GM04503 (cell line): Measurements from ENCODE around the gene UNC45A.
A peak's percentile ranks its signal among the peaks of the same experiment; 100 is the strongest.

ENCODE experiments used
- DNase-seq: peaks from one replicate; pipeline ENCODE4 v3.0.0-alpha.2; 2012; ENCODE audit warnings: low read depth

UNC45A gene

GRCh38 chr15:90967206-90967605, 32.1 kb downstream of the UNC45A start:
- no peak for DNase-seq

- no peak for DNase-seq
Observed at GRCh38 chr15:90968434-90968833, 33.3 kb downstream of the UNC45A start.

GRCh38 chr15:90970274-90970673, 35.2 kb downstream of the UNC45A start:
- no peak for DNase-seq

- no peak for DNase-seq
Observed at GRCh38 chr15:90972133-90972532, 37.0 kb downstream of the UNC45A start.

- DNase-seq = no peak
Observed at GRCh38 chr15:90974216-90974615, 39.1 kb downstream of the UNC45A start.

GRCh38 chr15:90979582-90979981, 44.5 kb downstream of the UNC45A start:
- no peak for DNase-seq

- no peak for DNase-seq
Observed at GRCh38 chr15:90981681-90982080, 46.6 kb downstream of the UNC45A start.

- DNase-seq = no peak
Observed at GRCh38 chr15:90982135-90982534, 47.0 kb downstream of the UNC45A start.

- no peak for DNase-seq
Observed at GRCh38 chr15:90986790-90987507, 51.9 kb downstream of the UNC45A start.

GRCh38 chr15:90987561-90988141, 52.6 kb downstream of the UNC45A start:
- no peak for DNase-seq

- no peak for DNase-seq
Observed at GRCh38 chr15:90988296-90988695, 53.2 kb downstream of the UNC45A start.

- DNase-seq = no peak
Observed at GRCh38 chr15:90989040-90989768, 54.1 kb downstream of the UNC45A start.

- no peak for DNase-seq
Observed at GRCh38 chr15:90990446-90990845, 55.4 kb downstream of the UNC45A start.

GRCh38 chr15:90991587-90992285, 56.7 kb downstream of the UNC45A start:
- DNase-seq = no peak

- no peak for DNase-seq
Observed at GRCh38 chr15:90994059-90994416, 59.0 kb downstream of the UNC45A start.

GRCh38 chr15:90994417-90995311, 59.6 kb downstream of the UNC45A start, which contains the start of gene PRC1:
TSS of gene PRC1 (minus strand) at chr15:90994535. CDS start at chr15:90994417, 118 bp downstream.
- DNase-seq = peak; percentile 66

GRCh38 chr15:90998737-90999136, 63.7 kb downstream of the UNC45A start:
- DNase-seq = no peak

GRCh38 chr15:91001209-91001608, 66.1 kb downstream of the UNC45A start:
- no peak for DNase-seq
